Liver (tissue), 9 donors: Measurements from ENCODE around the gene DYNC2LI1. TPM values are rescaled to one million over a fixed set of nuclear protein-coding genes. Genes with fewer than 3 reads are reported as not detected.

Experiments
- DNase-seq: peaks from one replicate; pipeline ENCODE4 v3.0.0-alpha.2; 2017; ENCODE audit warnings: low spot score
- H3K27ac ChIP-seq, 2 donors: one replicate each; pipeline ENCODE4 v1.7.0; 2013; ENCODE audit warnings: inconsistent platforms in 2 of 2, low read length in 2 of 2, control low read depth in 1 of 2, low read depth in 1 of 2, mild to moderate bottlenecking in 1 of 2
- H3K27me3 ChIP-seq, 4 donors: one replicate each; pipeline versions ENCODE4 v1.6.1 to v1.7.0; 2013; ENCODE audit warnings: low read length in 3 of 4, inconsistent platforms in 1 of 4, mild to moderate bottlenecking in 1 of 4, moderate library complexity in 1 of 4; ENCODE audit not compliant: control insufficient read depth in 4 of 4, insufficient read depth in 4 of 4
- H3K36me3 ChIP-seq, 4 donors: one replicate each; pipeline versions ENCODE4 v1.6.1 to v1.7.0; 2013; ENCODE audit warnings: low read length in 3 of 4, mild to moderate bottlenecking in 3 of 4, low read depth in 1 of 4, moderate library complexity in 1 of 4; ENCODE audit not compliant: control insufficient read depth in 4 of 4, insufficient read depth in 3 of 4
- H3K4me1 ChIP-seq, 4 donors: one replicate each; pipeline versions ENCODE4 v1.6.1 to v1.7.0; 2013; ENCODE audit warnings: low read length in 3 of 4, mild to moderate bottlenecking in 3 of 4, moderate library complexity in 1 of 4; ENCODE audit not compliant: control insufficient read depth in 4 of 4, insufficient read depth in 4 of 4
- H3K4me3 ChIP-seq, 3 donors: one replicate each; pipeline versions ENCODE4 v1.6.1 to v1.7.0; 2013; ENCODE audit warnings: low read length in 3 of 3, control low read depth in 1 of 3, low read depth in 1 of 3, mild to moderate bottlenecking in 1 of 3
- H3K9ac ChIP-seq, 2 donors: one replicate each; pipeline ENCODE4 v1.7.0; 2013; ENCODE audit warnings: low read length in 2 of 2, mild to moderate bottlenecking in 2 of 2, moderate library complexity in 2 of 2, control low read depth in 1 of 2, low read depth in 1 of 2
- H3K9me3 ChIP-seq, 4 donors: one replicate each; pipeline versions ENCODE4 v1.6.1 to v1.7.0; 2013; ENCODE audit warnings: low read length in 3 of 4; ENCODE audit not compliant: control insufficient read depth in 4 of 4
- ATF3 ChIP-seq: IDR thresholded peaks from 2 replicates; pipeline ENCODE4 v1.6.1; 2016; ENCODE audit warnings: antibody characterized with exemption
- CTCF ChIP-seq: fragments of 150-350 bp; IDR thresholded peaks from 2 replicates; pipeline ENCODE4 v1.5.1; 2017; ENCODE audit warnings: improper control_type of control experiment, low read depth, low read length; ENCODE audit not compliant: missing input control
- EGR1 ChIP-seq, 2 donors: IDR thresholded peaks; 2 replicates each; pipeline ENCODE4 v1.6.1; 2016 to 2018; ENCODE audit warnings: antibody characterized with exemption in 2 of 2, low read depth in 2 of 2
- FOXA1 ChIP-seq: IDR thresholded peaks from 2 replicates; pipeline ENCODE4 v1.6.1; 2016; ENCODE audit warnings: antibody characterized with exemption
- FOXA2 ChIP-seq: IDR thresholded peaks from 2 replicates; pipeline ENCODE4 v1.6.1; 2016; ENCODE audit warnings: antibody characterized with exemption
- GABPA ChIP-seq, 2 donors: IDR thresholded peaks in 1 of 2; conservative IDR thresholded peaks in 1 of 2; 2 replicates each; pipeline ENCODE4 v1.6.1; 2016; ENCODE audit warnings: antibody characterized with exemption in 2 of 2, mild to moderate bottlenecking in 1 of 2, moderate library complexity in 1 of 2
- HNF4A ChIP-seq, 2 donors: conservative IDR thresholded peaks; 2 replicates each; pipeline ENCODE4 v1.6.1; 2016; ENCODE audit warnings: antibody characterized with exemption in 2 of 2, mild to moderate bottlenecking in 2 of 2
- HNF4G ChIP-seq: IDR thresholded peaks from 2 replicates; pipeline ENCODE4 v1.6.1; 2016; ENCODE audit warnings: antibody characterized with exemption
- JUND ChIP-seq, 2 donors: IDR thresholded peaks; 2 replicates each; pipeline ENCODE4 v1.6.1; 2016; ENCODE audit warnings: antibody characterized with exemption in 2 of 2
- MAX ChIP-seq: IDR thresholded peaks from 2 replicates; pipeline ENCODE4 v1.6.1; 2016; ENCODE audit warnings: antibody characterized with exemption
- NR2F2 ChIP-seq: IDR thresholded peaks from 2 replicates; pipeline ENCODE4 v1.6.1; 2016; ENCODE audit warnings: antibody characterized with exemption
- RAD21 ChIP-seq, 2 donors: IDR thresholded peaks; 2 replicates each; pipeline ENCODE4 v1.6.1; 2016; ENCODE audit warnings: antibody characterized with exemption in 2 of 2, mild to moderate bottlenecking in 2 of 2
- REST ChIP-seq: IDR thresholded peaks from 2 replicates; pipeline ENCODE4 v1.6.1; 2016; ENCODE audit warnings: antibody characterized with exemption, mild to moderate bottlenecking
- RXRA ChIP-seq, 2 donors: IDR thresholded peaks; 2 replicates each; pipeline ENCODE4 v1.6.1; 2017 to 2018; ENCODE audit warnings: antibody characterized with exemption in 2 of 2, mild to moderate bottlenecking in 1 of 2
- SP1 ChIP-seq: IDR thresholded peaks from 2 replicates; pipeline ENCODE4 v1.6.1; 2018; ENCODE audit warnings: antibody characterized with exemption, mild to moderate bottlenecking
- TAF1 ChIP-seq: conservative IDR thresholded peaks from 2 replicates; pipeline ENCODE4 v1.6.1; 2016; ENCODE audit warnings: antibody characterized with exemption, mild to moderate bottlenecking
- YY1 ChIP-seq: IDR thresholded peaks from 2 replicates; pipeline ENCODE4 v1.6.1; 2016; ENCODE audit warnings: antibody characterized with exemption, mild to moderate bottlenecking
- ZBTB33 ChIP-seq: IDR thresholded peaks from 2 replicates; pipeline ENCODE4 v1.6.1; 2016; ENCODE audit warnings: antibody characterized with exemption
- WGBS: extraction: QIAGEN DNeasy Blood & Tissue Kit; methylation state at CpG from one replicate; pipeline ENCODE4 v1.1.7; 2013; 5-methylcytosine and 5-hydroxymethylcytosine counted together
- polyA plus RNA-seq, 2 donors: library from polyadenylated mRNA; stranded (reverse) in 1 of 2; unstranded in 1 of 2; fragments of 200-250 nt in 1 of 2; fragments of >200 nt in 1 of 2; fragmentation: Nextera tagmentation in 1 of 2; extraction: Ambion mirVana in 1 of 2; gene quantifications; one replicate each; pipeline versions ENCODE4 v1.2.1 to v1.2.3, GENCODE V29; 2013 to 2015
- total RNA-seq, 2 donors: library from RNA; depleted of rRNA; stranded (reverse); fragments of >200 nt; gene quantifications; one replicate each; pipeline ENCODE4 v1.2.3, GENCODE V29; 2014
- donor health status: healthy.
- donor health status: healthy.
- donor health status: healthy.
- donor health status: healthy.
- donor health status: healthy.

Gene DYNC2LI1
- total and polyA plus RNA-seq, 4 donors = 5.4 to 6.1 (median 5.7) TPM

GRCh38 chr2:43822839-43823238, 49.0 kb downstream of the DYNC2LI1 start (continued):
- TF ChIP-seq FOXA1 (no peak), NR2F2 (no peak)

GRCh38 chr2:43823751-43824150, 49.9 kb downstream of the DYNC2LI1 start:
- DNase-seq = no peak

GRCh38 chr2:43824512-43824911, 50.7 kb downstream of the DYNC2LI1 start:
- H3K4me3 ChIP-seq = no peak overlapping the region
- TF ChIP-seq NR2F2 = no peak
- no peak for TF ChIP-seq GABPA (IDR thresholded peaks at IDR 0.05 in 1 of 2, conservative IDR thresholded peaks at IDR 0.05 in 1 of 2)
- TF ChIP-seq TAF1 = no peak
- TF ChIP-seq JUND (IDR thresholded peaks at IDR 0.05) = peak in 1 of 2 donors; percentile 47
- peak in 1 of 2 donors; percentile 26 for TF ChIP-seq HNF4A (conservative IDR thresholded peaks at IDR 0.05)
- TF ChIP-seq FOXA2 = no peak
- no peak for TF ChIP-seq HNF4G
- TF ChIP-seq ATF3 = no peak
- TF ChIP-seq RXRA (IDR thresholded peaks at IDR 0.05) = peak; percentile 82 to 84
- TF ChIP-seq MAX = no peak
- TF ChIP-seq CTCF = no peak
- no peak for TF ChIP-seq YY1
- no peak for TF ChIP-seq FOXA1
- TF ChIP-seq SP1 = no peak
- TF ChIP-seq EGR1 (IDR thresholded peaks at IDR 0.05; ENCODE audit: low read depth in 2 of 2) = peak in 1 of 2 donors; percentile 11
- peak in 1 of 2 donors; percentile 20 for TF ChIP-seq RAD21 (IDR thresholded peaks at IDR 0.05)
- no peak for TF ChIP-seq ZBTB33
- no peak for TF ChIP-seq REST
- WGBS = 39% methylated on average over 2 of the region's 2 CpGs
- H3K27me3 ChIP-seq = no peaks in the 10 kb centered on the region
- peaks cover 7 to 69% (median 54%) of the 10 kb centered on the region in 4 donors for H3K4me1 ChIP-seq
- no peaks in the 10 kb centered on the region for H3K9me3 ChIP-seq
- peak overlapping the region in 1 of 2 donors; percentile 48 for H3K9ac ChIP-seq
- H3K36me3 ChIP-seq = peaks cover 0 to 28% (median 16%) of the 10 kb centered on the region in 4 donors
- DNase-seq = no peak
- peak overlapping the region; percentile 13 to 60 for H3K27ac ChIP-seq

More at GRCh38 chr2:43823751-43824150, 49.9 kb downstream of the DYNC2LI1 start:
- no peak for TF ChIP-seq FOXA1
- Histone ChIP-seq H3K27me3 (no peaks in the 10 kb centered on the region), H3K4me3 (no peak overlapping the region), H3K9me3 (no peaks in the 10 kb centered on the region), H3K36me3 (peaks cover 0 to 28% (median 16%) of the 10 kb centered on the region in 4 donors), H3K27ac (peak overlapping the region in 1 of 2 donors; percentile 13), H3K9ac (no peak overlapping the region), H3K4me1 (peaks cover 7 to 71% (median 54%) of the 10 kb centered on the region in 4 donors)
- WGBS = 96% methylated on average over 11 of the region's 11 CpGs
